K562 (cell line): Measurements from ENCODE around the gene MAP3K4. TPM values are rescaled to one million over a fixed set of nuclear protein-coding genes. Genes with fewer than 3 reads are reported as not detected.
A peak's percentile ranks its signal among the peaks of the same experiment; 100 is the strongest.

Source experiments
- FOXA1 ChIP-seq: fragments of 450-650 bp; IDR thresholded peaks from 2 replicates; pipeline ENCODE4 v1.6.1; 2016; ENCODE audit warnings: mild to moderate bottlenecking, borderline replicate concordance
- FOXK2 ChIP-seq, 2 experiments: fragments of 450-650 bp; IDR thresholded peaks in 1 of 2; conservative IDR thresholded peaks in 1 of 2; 2 replicates each; pipeline ENCODE4 v1.6.1; 2016; ENCODE audit warnings: low read depth in 2 of 2, mild to moderate bottlenecking in 1 of 2
- GATAD2A ChIP-seq: fragments of 450-650 bp; IDR thresholded peaks from 2 replicates; pipeline ENCODE4 v1.6.1; 2017
- GATAD2B ChIP-seq: fragments of 450-650 bp; IDR thresholded peaks from 2 replicates; pipeline ENCODE4 v1.6.1; 2017; ENCODE audit warnings: mild to moderate bottlenecking, borderline replicate concordance
- HDAC1 ChIP-seq, 2 experiments: fragments of 450-650 bp; IDR thresholded peaks; 2 replicates each; pipeline ENCODE4 v1.6.1; 2016 to 2017; ENCODE audit warnings: inconsistent platforms in 1 of 2, mild to moderate bottlenecking in 1 of 2, moderate library complexity in 1 of 2
- HNRNPK ChIP-seq: fragments of 200-400 bp; formaldehyde crosslinking; IDR thresholded peaks from one replicate; pipeline ENCODE4 v1.6.1; 2018; ENCODE audit warnings: mild to moderate bottlenecking, low read depth, low read length; ENCODE audit not compliant: poor library complexity, severe bottlenecking
- MECOM ChIP-seq: fragments of 250-450 bp; sonication (Bioruptor Pico); IDR thresholded peaks from 2 replicates; pipeline ENCODE4 v1.8.0; 2022; ENCODE audit warnings: inconsistent platforms
- NFXL1 ChIP-seq: fragments of 450-650 bp; formaldehyde crosslinking; IDR thresholded peaks from 2 replicates; pipeline ENCODE4 v1.4.0; 2021; ENCODE audit warnings: mild to moderate bottlenecking
- SAFB2 ChIP-seq: fragments of 200-400 bp; formaldehyde crosslinking; IDR thresholded peaks from 2 replicates; pipeline ENCODE4 v1.6.1; 2018; ENCODE audit warnings: borderline replicate concordance, low read length, low read depth, moderate library complexity; ENCODE audit not compliant: severe bottlenecking
- TBP ChIP-seq: optimal IDR thresholded peaks from 2 replicates; pipeline ENCODE3; 2011; ENCODE audit warnings: low read depth, low read length, improper control_type of control experiment
- ZBTB8A ChIP-seq: fragments of 450-650 bp; IDR thresholded peaks from 2 replicates; pipeline ENCODE4 v1.6.1; 2018; ENCODE audit warnings: mild to moderate bottlenecking, moderate library complexity; ENCODE audit not compliant: partially characterized antibody
- ZNF253 ChIP-seq: fragments of 250-450 bp; sonication (Bioruptor Pico); conservative IDR thresholded peaks from 2 replicates; pipeline ENCODE4 v1.6.1; 2021; ENCODE audit warnings: mild to moderate bottlenecking
- ZNF347 ChIP-seq: fragments of 450-650 bp; formaldehyde crosslinking; IDR thresholded peaks from 2 replicates; pipeline ENCODE4 v1.4.0; 2020; ENCODE audit warnings: low read depth, mild to moderate bottlenecking, moderate library complexity
- polyA plus RNA-seq, 8 experiments: library from polyadenylated mRNA; depleted of rRNA in 4 of 8; stranded (reverse) in 5 of 8; unstranded in 3 of 8; fragments of >200 nt; fragmentation: Nextera tagmentation in 2 of 8; fragmentation: Illumina TruSeq in 1 of 8; extraction: Ambion mirVana in 2 of 8; extraction: Trizol in 1 of 8; gene quantifications; 2 replicates each; pipeline versions ENCODE4 v1.2.1 to v1.2.3, GENCODE V29; 2011 to 2014; ENCODE audit warnings: inconsistent platforms in 1 of 8, missing spikeins in 1 of 8
- total RNA-seq, 7 experiments: library from RNA; depleted of rRNA in 6 of 7; stranded (reverse); fragments of >200 nt in 6 of 7; fragmentation: Illumina TruSeq in 2 of 7; extraction: Trizol in 2 of 7; gene quantifications; 2 replicates each; pipeline versions ENCODE4 v1.2.1 to v1.2.3, GENCODE V29; 2011 to 2021; ENCODE audit warnings: low replicate concordance in 1 of 7
- TF ChIP-seq, protein P1 (sequence below): sonication (generic); formaldehyde crosslinking; IDR thresholded peaks from 2 replicates; pipeline ENCODE4 v1.8.0; 2023; ENCODE audit warnings: mild to moderate bottlenecking, missing genetic modification reagents
- TF ChIP-seq, protein P2 (sequence below): IDR thresholded peaks from 3 replicates; pipeline ENCODE4 v1.6.1; 2011; ENCODE audit warnings: borderline replicate concordance, mild to moderate bottlenecking, moderate library complexity; ENCODE audit not compliant: insufficient read length; ENCODE audit errors: extremely low read depth
- TF ChIP-seq, protein P3 (sequence below): fragments of 250-450 bp; sonication (Bioruptor Pico); IDR thresholded peaks from 2 replicates; pipeline ENCODE4 v1.8.0; 2022; ENCODE audit warnings: inconsistent platforms, mild to moderate bottlenecking, moderate library complexity, borderline replicate concordance
- TF ChIP-seq, protein P4 (sequence below), 3 experiments: fragments of 200-800 bp in 1 of 3; sonication (Bioruptor generic) in 1 of 3; sonication (generic) in 1 of 3; formaldehyde crosslinking in 1 of 3; IDR thresholded peaks; 2 replicates each; pipeline versions ENCODE4 v1.6.1 to v1.8.0; 2016 to 2022; ENCODE audit warnings: mild to moderate bottlenecking in 2 of 3, missing compliant biosample characterization in 2 of 3, missing genetic modification characterization in 2 of 3, missing genetic modification reagents in 1 of 3

MAP3K4 gene
- total and polyA plus RNA-seq, 9 of the 15 experiments (the other 6 are each of a cell fraction or from before 2014, with no cell fraction given) = 21.0 to 77.2 (median 48.9) TPM

DNA sequence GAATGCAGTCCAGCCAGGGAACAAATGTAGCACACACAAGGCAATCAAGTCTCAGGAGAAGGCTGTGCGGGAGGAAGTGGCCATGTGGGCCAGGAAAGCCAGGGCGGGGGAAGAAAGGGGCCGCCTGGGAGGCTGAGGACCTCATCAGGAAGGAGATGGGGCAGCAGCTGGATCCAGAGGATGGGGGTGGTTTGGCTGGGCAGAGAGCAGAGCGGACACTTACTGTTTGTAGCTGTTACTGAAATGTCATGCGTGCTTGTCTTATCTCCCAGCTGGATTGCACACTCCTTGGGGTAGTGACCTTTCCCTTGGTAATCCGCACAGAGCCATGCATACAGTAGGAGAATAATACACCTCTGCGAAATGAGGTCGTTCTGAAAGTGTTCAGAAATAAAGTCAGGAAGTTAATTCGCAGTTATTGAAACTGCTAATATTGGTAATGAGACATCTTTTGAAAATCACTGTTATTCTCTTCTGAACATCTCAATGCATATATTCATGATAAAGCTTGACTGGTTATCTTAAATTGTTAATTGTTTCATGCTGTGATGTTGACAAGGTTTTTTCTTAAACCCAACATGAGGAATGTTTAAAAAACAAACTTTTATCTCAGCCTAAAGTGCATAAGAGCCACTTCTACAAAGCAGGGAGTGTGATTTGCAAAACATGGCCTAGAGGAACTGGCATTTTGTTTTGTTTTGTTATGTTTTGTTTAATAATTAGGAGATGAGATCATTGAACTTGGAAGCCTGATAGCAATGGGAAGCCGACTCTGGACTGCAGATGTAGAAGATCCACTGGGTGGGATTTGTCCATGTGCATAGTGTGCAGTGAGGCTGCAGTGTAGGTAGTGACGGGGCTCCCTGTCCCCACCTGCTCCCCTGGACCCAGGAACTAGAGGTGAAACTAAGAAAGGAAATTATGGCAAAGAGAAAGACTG, 18.0 kb upstream of the MAP3K4 start (continued):
- TF ChIP-seq, protein P1, sequence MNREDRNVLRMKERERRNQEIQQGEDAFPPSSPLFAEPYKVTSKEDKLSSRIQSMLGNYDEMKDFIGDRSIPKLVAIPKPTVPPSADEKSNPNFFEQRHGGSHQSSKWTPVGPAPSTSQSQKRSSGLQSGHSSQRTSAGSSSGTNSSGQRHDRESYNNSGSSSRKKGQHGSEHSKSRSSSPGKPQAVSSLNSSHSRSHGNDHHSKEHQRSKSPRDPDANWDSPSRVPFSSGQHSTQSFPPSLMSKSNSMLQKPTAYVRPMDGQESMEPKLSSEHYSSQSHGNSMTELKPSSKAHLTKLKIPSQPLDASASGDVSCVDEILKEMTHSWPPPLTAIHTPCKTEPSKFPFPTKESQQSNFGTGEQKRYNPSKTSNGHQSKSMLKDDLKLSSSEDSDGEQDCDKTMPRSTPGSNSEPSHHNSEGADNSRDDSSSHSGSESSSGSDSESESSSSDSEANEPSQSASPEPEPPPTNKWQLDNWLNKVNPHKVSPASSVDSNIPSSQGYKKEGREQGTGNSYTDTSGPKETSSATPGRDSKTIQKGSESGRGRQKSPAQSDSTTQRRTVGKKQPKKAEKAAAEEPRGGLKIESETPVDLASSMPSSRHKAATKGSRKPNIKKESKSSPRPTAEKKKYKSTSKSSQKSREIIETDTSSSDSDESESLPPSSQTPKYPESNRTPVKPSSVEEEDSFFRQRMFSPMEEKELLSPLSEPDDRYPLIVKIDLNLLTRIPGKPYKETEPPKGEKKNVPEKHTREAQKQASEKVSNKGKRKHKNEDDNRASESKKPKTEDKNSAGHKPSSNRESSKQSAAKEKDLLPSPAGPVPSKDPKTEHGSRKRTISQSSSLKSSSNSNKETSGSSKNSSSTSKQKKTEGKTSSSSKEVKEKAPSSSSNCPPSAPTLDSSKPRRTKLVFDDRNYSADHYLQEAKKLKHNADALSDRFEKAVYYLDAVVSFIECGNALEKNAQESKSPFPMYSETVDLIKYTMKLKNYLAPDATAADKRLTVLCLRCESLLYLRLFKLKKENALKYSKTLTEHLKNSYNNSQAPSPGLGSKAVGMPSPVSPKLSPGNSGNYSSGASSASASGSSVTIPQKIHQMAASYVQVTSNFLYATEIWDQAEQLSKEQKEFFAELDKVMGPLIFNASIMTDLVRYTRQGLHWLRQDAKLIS (CRISPR knock-in tag) = no peak
- no peak for TF ChIP-seq MECOM
- no peak for TF ChIP-seq ZBTB8A
- peak; percentile 45 for TF ChIP-seq TBP
- TF ChIP-seq SAFB2 = no peak
- no peak for TF ChIP-seq ZNF347 (CRISPR knock-in tag)
- no peak for TF ChIP-seq NFXL1 (CRISPR knock-in tag)
- TF ChIP-seq GATAD2A = no peak
- TF ChIP-seq HDAC1 (IDR thresholded peaks at IDR 0.05) = peak in 1 of 2 experiments; percentile 66; a peak in 2 of 4 replicates
- TF ChIP-seq ZNF253 = no peak
- TF ChIP-seq, protein P2, sequence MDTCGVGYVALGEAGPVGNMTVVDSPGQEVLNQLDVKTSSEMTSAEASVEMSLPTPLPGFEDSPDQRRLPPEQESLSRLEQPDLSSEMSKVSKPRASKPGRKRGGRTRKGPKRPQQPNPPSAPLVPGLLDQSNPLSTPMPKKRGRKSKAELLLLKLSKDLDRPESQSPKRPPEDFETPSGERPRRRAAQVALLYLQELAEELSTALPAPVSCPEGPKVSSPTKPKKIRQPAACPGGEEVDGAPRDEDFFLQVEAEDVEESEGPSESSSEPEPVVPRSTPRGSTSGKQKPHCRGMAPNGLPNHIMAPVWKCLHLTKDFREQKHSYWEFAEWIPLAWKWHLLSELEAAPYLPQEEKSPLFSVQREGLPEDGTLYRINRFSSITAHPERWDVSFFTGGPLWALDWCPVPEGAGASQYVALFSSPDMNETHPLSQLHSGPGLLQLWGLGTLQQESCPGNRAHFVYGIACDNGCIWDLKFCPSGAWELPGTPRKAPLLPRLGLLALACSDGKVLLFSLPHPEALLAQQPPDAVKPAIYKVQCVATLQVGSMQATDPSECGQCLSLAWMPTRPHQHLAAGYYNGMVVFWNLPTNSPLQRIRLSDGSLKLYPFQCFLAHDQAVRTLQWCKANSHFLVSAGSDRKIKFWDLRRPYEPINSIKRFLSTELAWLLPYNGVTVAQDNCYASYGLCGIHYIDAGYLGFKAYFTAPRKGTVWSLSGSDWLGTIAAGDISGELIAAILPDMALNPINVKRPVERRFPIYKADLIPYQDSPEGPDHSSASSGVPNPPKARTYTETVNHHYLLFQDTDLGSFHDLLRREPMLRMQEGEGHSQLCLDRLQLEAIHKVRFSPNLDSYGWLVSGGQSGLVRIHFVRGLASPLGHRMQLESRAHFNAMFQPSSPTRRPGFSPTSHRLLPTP = no peak
- TF ChIP-seq, protein P3, sequence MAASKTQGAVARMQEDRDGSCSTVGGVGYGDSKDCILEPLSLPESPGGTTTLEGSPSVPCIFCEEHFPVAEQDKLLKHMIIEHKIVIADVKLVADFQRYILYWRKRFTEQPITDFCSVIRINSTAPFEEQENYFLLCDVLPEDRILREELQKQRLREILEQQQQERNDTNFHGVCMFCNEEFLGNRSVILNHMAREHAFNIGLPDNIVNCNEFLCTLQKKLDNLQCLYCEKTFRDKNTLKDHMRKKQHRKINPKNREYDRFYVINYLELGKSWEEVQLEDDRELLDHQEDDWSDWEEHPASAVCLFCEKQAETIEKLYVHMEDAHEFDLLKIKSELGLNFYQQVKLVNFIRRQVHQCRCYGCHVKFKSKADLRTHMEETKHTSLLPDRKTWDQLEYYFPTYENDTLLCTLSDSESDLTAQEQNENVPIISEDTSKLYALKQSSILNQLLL (CRISPR knock-in tag) = no peak
- TF ChIP-seq FOXA1 = no peak
- TF ChIP-seq GATAD2B = peak; percentile 41; the same call in 1 of the 2 replicates
- no peak for TF ChIP-seq HNRNPK
- 0 out of 4 replicates have a peak, but pooled peaks of 1 of the 2 experiments have one; percentile 14 for TF ChIP-seq FOXK2 (conservative IDR thresholded peaks at IDR 0.05 in 1 of 2, IDR thresholded peaks at IDR 0.05 in 1 of 2; ENCODE audit: low read depth in 2 of 2)
- TF ChIP-seq, protein P4, sequence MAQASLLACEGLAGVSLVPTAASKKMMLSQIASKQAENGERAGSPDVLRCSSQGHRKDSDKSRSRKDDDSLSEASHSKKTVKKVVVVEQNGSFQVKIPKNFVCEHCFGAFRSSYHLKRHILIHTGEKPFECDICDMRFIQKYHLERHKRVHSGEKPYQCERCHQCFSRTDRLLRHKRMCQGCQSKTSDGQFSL (CRISPR knock-in tag; IDR thresholded peaks at IDR 0.05) = no peak
- TF ChIP-seq, protein P4 (tag; IDR thresholded peaks at IDR 0.05) = no peak
